SK-N-SH (cell line): ENCODE data around the gene CHDH. TPM values are rescaled to one million over a fixed set of nuclear protein-coding genes. Genes with fewer than 3 reads are reported as not detected.

Experiments
- CTCF ChIA-PET: fragments of 300-600, 350-600 bp; formaldehyde crosslinking; extraction: SDS; loops from one replicate; lab custom pipeline; 2021; lab: Yijun Ruan, JAX
- POLR2A ChIA-PET: fragments of 350-600 bp; sonication (Branson Sonifier 250); formaldehyde crosslinking; extraction: SDS; loops from one replicate; lab custom pipeline; 2020; ENCODE audit warnings: antibody characterized with exemption, inconsistent platforms; lab: Yijun Ruan, JAX
- DNase-seq: peaks from one replicate; pipeline ENCODE4 v3.0.0; 2012
- H2AFZ ChIP-seq: fragments of 200-600 bp; sonication (generic); 2 replicates; pipeline ENCODE4 v1.8.1; 2016; ENCODE audit warnings: antibody characterized with exemption, mild to moderate bottlenecking, low read depth
- H3F3A ChIP-seq: fragments of 200-600 bp; sonication (generic); replicated peaks from 2 replicates; pipeline ENCODE3; 2016; ENCODE audit warnings: antibody characterized with exemption, mild to moderate bottlenecking; ENCODE audit not compliant: insufficient read depth
- H3K27ac ChIP-seq, 2 experiments: fragments of 200-500 bp in 1 of 2; fragments of 200-600 bp in 1 of 2; sonication (Bioruptor generic) in 1 of 2; sonication (generic), shearing (Covaris generic) in 1 of 2; 2 replicates each; pipeline versions ENCODE4 v1.5.1 to v1.6.1; 2014 to 2016; ENCODE audit warnings: low read depth in 2 of 2, inconsistent platforms in 1 of 2, low read length in 1 of 2, mild to moderate bottlenecking in 1 of 2, mixed read lengths in 1 of 2
- H3K27me3 ChIP-seq: fragments of 200-600 bp; sonication (generic), shearing (Covaris generic); 2 replicates; pipeline ENCODE4 v1.6.1; 2016; ENCODE audit warnings: mixed run types; ENCODE audit not compliant: insufficient read depth
- H3K36me3 ChIP-seq, 2 experiments: fragments of 200-500 bp in 1 of 2; fragments of 200-600 bp in 1 of 2; sonication (Bioruptor generic) in 1 of 2; sonication (generic) in 1 of 2; replicated peaks in 1 of 2; 2 replicates each; pipeline versions ENCODE3 to v1.5.1; 2014 to 2016; ENCODE audit warnings: low read length in 1 of 2, mild to moderate bottlenecking in 1 of 2; ENCODE audit not compliant: insufficient read depth in 2 of 2, control insufficient read depth in 1 of 2
- H3K4me1 ChIP-seq, 2 experiments: fragments of 200-500 bp in 1 of 2; fragments of 200-600 bp in 1 of 2; sonication (Bioruptor generic) in 1 of 2; sonication (generic), shearing (Covaris generic) in 1 of 2; 2 replicates each; pipeline versions ENCODE4 v1.5.1 to v1.6.1; 2014 to 2016; ENCODE audit warnings: low read depth in 1 of 2, low read length in 1 of 2, mixed run types in 1 of 2; ENCODE audit not compliant: insufficient read depth in 2 of 2, control insufficient read depth in 1 of 2
- H3K4me2 ChIP-seq: fragments of 200-600 bp; sonication (generic), shearing (Covaris generic); 2 replicates; pipeline ENCODE4 v1.6.1; 2017; ENCODE audit warnings: mixed run types
- H3K4me3 ChIP-seq, 2 experiments: fragments of 200-500 bp in 1 of 2; fragments of 200-600 bp in 1 of 2; sonication (Bioruptor generic) in 1 of 2; sonication (generic), shearing (Covaris generic) in 1 of 2; 2 replicates each; pipeline versions ENCODE4 v1.5.1 to v1.8.1; 2014 to 2016; ENCODE audit warnings: low read depth in 2 of 2, inconsistent platforms in 1 of 2, low read length in 1 of 2, mild to moderate bottlenecking in 1 of 2, mixed read lengths in 1 of 2, moderate library complexity in 1 of 2
- H3K79me2 ChIP-seq: fragments of 200-600 bp; sonication (generic); 2 replicates; pipeline ENCODE4 v1.8.1; 2017; ENCODE audit warnings: mild to moderate bottlenecking; ENCODE audit not compliant: insufficient read depth
- H3K9ac ChIP-seq: fragments of 200-600 bp; sonication (generic); 2 replicates; pipeline ENCODE4 v1.6.1; 2017; ENCODE audit warnings: mixed run types
- H3K9me2 ChIP-seq: fragments of 200-600 bp; sonication (generic); 2 replicates; pipeline ENCODE4 v1.6.1; 2017; ENCODE audit warnings: mixed run types
- H3K9me3 ChIP-seq: fragments of 200-600 bp; sonication (generic); 2 replicates; pipeline ENCODE4 v1.6.1; 2017; ENCODE audit warnings: mixed run types, mild to moderate bottlenecking, moderate library complexity
- H4K20me1 ChIP-seq: fragments of 200-600 bp; sonication (generic); 2 replicates; pipeline ENCODE4 v1.6.1; 2017; ENCODE audit warnings: mild to moderate bottlenecking, mixed run types; ENCODE audit not compliant: insufficient read depth
- EZH2phosphoT487 ChIP-seq: fragments of 200-600 bp; sonication (generic); IDR thresholded peaks from 2 replicates; pipeline ENCODE4 v1.6.1; 2017; ENCODE audit warnings: low read depth, mixed run types, mild to moderate bottlenecking, antibody characterized with exemption, moderate library complexity, borderline replicate concordance
- FOSL2 ChIP-seq: IDR thresholded peaks from 2 replicates; pipeline ENCODE4 v1.4.0; 2012; ENCODE audit warnings: low read depth, mild to moderate bottlenecking, moderate library complexity, borderline replicate concordance
- FOXM1 ChIP-seq: IDR thresholded peaks from 2 replicates; pipeline ENCODE4 v1.4.0; 2012; ENCODE audit warnings: low read depth, mild to moderate bottlenecking
- GATA2 ChIP-seq: sonication (generic); formaldehyde crosslinking; IDR thresholded peaks from 2 replicates; pipeline ENCODE4 v1.5.0; 2020; ENCODE audit warnings: mild to moderate bottlenecking, missing genetic modification reagents
- JUND ChIP-seq: IDR thresholded peaks from 2 replicates; pipeline ENCODE4 v1.4.0; 2012
- MXI1 ChIP-seq: IDR thresholded peaks from 2 replicates; pipeline ENCODE4 v1.6.1; 2012; ENCODE audit warnings: mild to moderate bottlenecking, low read depth, low read length, improper control_type of control experiment
- NFIC ChIP-seq: IDR thresholded peaks from 2 replicates; pipeline ENCODE4 v1.4.0; 2012; ENCODE audit warnings: borderline replicate concordance
- RAD21 ChIP-seq: IDR thresholded peaks from 2 replicates; pipeline ENCODE4 v1.6.1; 2012; ENCODE audit warnings: mild to moderate bottlenecking, low read length
- RXRA ChIP-seq: IDR thresholded peaks from 2 replicates; pipeline ENCODE4 v1.4.0; 2012; ENCODE audit warnings: low read depth, mild to moderate bottlenecking, borderline replicate concordance
- SIN3A ChIP-seq: IDR thresholded peaks from 2 replicates; pipeline ENCODE4 v1.6.1; 2012; ENCODE audit warnings: low read depth, mild to moderate bottlenecking, low read length, moderate library complexity, borderline replicate concordance
- SMC3 ChIP-seq: IDR thresholded peaks from 2 replicates; pipeline ENCODE4 v1.6.1; 2012; ENCODE audit warnings: low read depth, low read length, improper control_type of control experiment
- TAF1 ChIP-seq: IDR thresholded peaks from 2 replicates; pipeline ENCODE4 v1.6.1; 2012; ENCODE audit warnings: low read depth, mild to moderate bottlenecking, low read length, moderate library complexity, borderline replicate concordance
- TCF12 ChIP-seq: IDR thresholded peaks from 2 replicates; pipeline ENCODE4 v1.4.0; 2012
- TEAD4 ChIP-seq: IDR thresholded peaks from 2 replicates; pipeline ENCODE4 v1.4.0; 2012; ENCODE audit warnings: mild to moderate bottlenecking, borderline replicate concordance; ENCODE audit not compliant: insufficient read depth
- YY1 ChIP-seq: IDR thresholded peaks from 2 replicates; pipeline ENCODE4 v1.4.0; 2012; ENCODE audit warnings: low read depth, mild to moderate bottlenecking
- ZBTB33 ChIP-seq: IDR thresholded peaks from 2 replicates; pipeline ENCODE4 v1.4.0; 2012; ENCODE audit warnings: low read depth, borderline replicate concordance
- whole genome bisulfite sequencing: methylation state at CpG from one replicate; pipeline ENCODE4 v1.1.6; 2017; ENCODE audit warnings: low lambda C conversion rate; 5-methylcytosine and 5-hydroxymethylcytosine counted together
- polyA plus RNA-seq, 3 experiments: library from polyadenylated mRNA; depleted of rRNA; stranded (reverse); fragments of >200 nt; gene quantifications; 2 replicates each; pipeline ENCODE4 v1.2.3, GENCODE V29; 2012

Gene CHDH
- polyA plus RNA-seq, 1 of the 3 experiments (the other 2 are of a cell fraction) = 0.33 TPM

GRCh38 chr3:53892286-53892637 lies 46.0 kb upstream of the CHDH start:
- Histone ChIP-seq H3K9ac (peak overlapping the region; percentile 56), H3K27me3 (0 out of 2 replicates have a peak, but pooled peaks cover 3% of the 10 kb centered on the region), H3K9me2 (no peaks in the 10 kb centered on the region), H3K36me3 (peaks cover 7% of the 10 kb centered on the region in 2 experiments), H3K27ac (peak overlapping the region; percentile 78 to 81), H4K20me1 (no peaks in the 10 kb centered on the region), H2AFZ (peak overlapping the region; percentile 87), H3K4me3 (peak overlapping the region; percentile 88 to 100), H3K4me1 (peaks cover 0 to 14% of the 10 kb centered on the region in 2 experiments; a peak in 2 of 4 replicates), H3K4me2 (peak overlapping the region; percentile 85), H3K9me3 (no peaks in the 10 kb centered on the region), H3K79me2 (peaks cover 41% of the 10 kb centered on the region), H3F3A (peaks cover 7% of the 10 kb centered on the region)
- ChIA-PET POLR2A (interaction anchor here (0.9 to 1.6 kb wide), 4 partner anchors 11 to 545 kb away, joined by 3 to 8 read pairs (median 4); partner anchors contain the start of genes ACTR8 and DCP1A), CTCF (interaction anchor here (1.1 to 1.2 kb wide), 2 partner anchors 46 to 517 kb away, joined by 3 to 5 read pairs; no protein-coding TSS in a partner anchor)
- no peak for DNase-seq
- TF ChIP-seq SMC3 = no peak
- TF ChIP-seq RAD21 = no peak
- TF ChIP-seq TCF12 = no peak
- no peak; the same call in 1 of the 2 replicates for TF ChIP-seq ZBTB33
- TF ChIP-seq GATA2 = no peak
- no peak for TF ChIP-seq RXRA
- TF ChIP-seq TEAD4 = no peak
- TF ChIP-seq EZH2phosphoT487 = no peak
- no peak for TF ChIP-seq FOSL2
- TF ChIP-seq FOXM1 = no peak
- no peak; the same call in 1 of the 2 replicates for TF ChIP-seq MXI1
- TF ChIP-seq TAF1 = no peak
- no peak for TF ChIP-seq JUND
- no peak for TF ChIP-seq SIN3A
- no peak for TF ChIP-seq YY1
- no peak for TF ChIP-seq NFIC
- 53% methylated on average over 4 of the region's 4 CpGs for WGBS
